Endothelial cell of umbilical vein (primary cell): Measurements from ENCODE around the gene SCTR. TPM values are rescaled to one million over a fixed set of nuclear protein-coding genes. Genes with fewer than 3 reads are reported as not detected.

Experiments
- BruUV-seq: library from RNA; stranded (reverse); fragments of 400-500 nt; replicated peaks from 2 replicates; lab custom pipeline; 2021; lab: Mats Ljungman, UMichigan
- CTCF ChIA-PET: fragments of 300-600, 350-600 bp; sonication (Branson Sonifier 250); formaldehyde crosslinking; loops from one replicate; lab custom pipeline; 2021; ENCODE audit warnings: antibody characterized with exemption, inconsistent platforms; lab: Charles Lee
- POLR2A ChIA-PET: fragments of 300-600, 350-600 bp; sonication (Branson Sonifier 250); formaldehyde crosslinking; loops from one replicate; lab custom pipeline; 2021; ENCODE audit warnings: antibody characterized with exemption, inconsistent platforms; lab: Charles Lee
- DNase-seq: peaks from one replicate; pipeline ENCODE4 v3.0.0-alpha.2; 2011; ENCODE audit warnings: low read depth, low spot score
- FAIRE-seq: peaks from 2 replicates; lab custom pipeline; 2011; peaks lifted over from hg19 to GRCh38; lab: Jason Lieb, UNC
- H2AFZ ChIP-seq: 2 replicates; pipeline ENCODE4 v1.6.0; 2012; ENCODE audit warnings: low read depth, low read length, control low read depth, inconsistent platforms
- H3K27ac ChIP-seq: 2 replicates; pipeline ENCODE4 v1.5.1; 2011; ENCODE audit warnings: low read depth, mild to moderate bottlenecking, control low read depth, low read length, moderate library complexity; ENCODE audit not compliant: insufficient read depth
- H3K27me3 ChIP-seq, 2 experiments: 2 replicates each; pipeline versions ENCODE4 v1.6.0 to v1.6.1; 2011; ENCODE audit warnings: low read length in 2 of 2, mixed read lengths in 1 of 2; ENCODE audit not compliant: control insufficient read depth in 2 of 2, insufficient read depth in 2 of 2
- H3K36me3 ChIP-seq, 2 experiments: 2 replicates in 1 of 2; 3 replicates in 1 of 2; pipeline ENCODE4 v1.5.1; 2011; ENCODE audit warnings: low read length in 2 of 2, mild to moderate bottlenecking in 1 of 2, moderate library complexity in 1 of 2; ENCODE audit not compliant: control insufficient read depth in 2 of 2, insufficient read depth in 2 of 2; ENCODE audit errors: extremely low read depth in 1 of 2
- H3K4me1 ChIP-seq: 3 replicates; pipeline ENCODE4 v1.5.1; 2011; ENCODE audit warnings: mild to moderate bottlenecking, low read length; ENCODE audit not compliant: control insufficient read depth, insufficient read depth; ENCODE audit errors: extremely low read depth
- H3K4me2 ChIP-seq: 2 replicates; pipeline ENCODE4 v1.6.1; 2011; ENCODE audit warnings: low read length, control low read depth, mixed read lengths; ENCODE audit not compliant: insufficient read depth
- H3K4me3 ChIP-seq, 3 experiments: fragments of 200-600 bp in 1 of 3; sonication (generic), shearing (Covaris generic) in 1 of 3; replicated peaks in 1 of 3; 2 replicates each; pipeline ENCODE4 v1.5.1; 2011 to 2016; ENCODE audit warnings: control low read depth in 3 of 3, low read length in 3 of 3, mild to moderate bottlenecking in 2 of 3, inconsistent platforms in 1 of 3, low read depth in 1 of 3, moderate library complexity in 1 of 3; ENCODE audit not compliant: insufficient read depth in 1 of 3
- H3K79me2 ChIP-seq: 2 replicates; pipeline ENCODE4 v1.6.0; 2012; ENCODE audit warnings: low read length, inconsistent platforms; ENCODE audit not compliant: control insufficient read depth, insufficient read depth
- H3K9ac ChIP-seq: replicated peaks from 2 replicates; pipeline ENCODE3; 2011; ENCODE audit warnings: low read length, control low read depth; ENCODE audit not compliant: insufficient read depth; ENCODE audit errors: extremely low read depth
- H3K9me1 ChIP-seq: replicated peaks from 3 replicates; pipeline ENCODE4 v1.6.0; 2011; ENCODE audit warnings: mild to moderate bottlenecking, low read length; ENCODE audit not compliant: control insufficient read depth, insufficient read depth; ENCODE audit errors: extremely low read depth
- H3K9me3 ChIP-seq: replicated peaks from 2 replicates; pipeline ENCODE4 v1.5.1; 2012; ENCODE audit warnings: low read length, inconsistent platforms; ENCODE audit not compliant: control insufficient read depth, insufficient read depth
- H4K20me1 ChIP-seq: replicated peaks from 2 replicates; pipeline ENCODE3; 2011; ENCODE audit warnings: mild to moderate bottlenecking, low read length; ENCODE audit not compliant: control insufficient read depth, insufficient read depth; ENCODE audit errors: extremely low read depth
- CTCF ChIP-seq, 2 donors: IDR thresholded peaks; 1 replicate in 1 of 2; 2 replicates in 1 of 2; pipeline ENCODE4 v1.5.1; 2011; ENCODE audit warnings: low read length in 2 of 2, mild to moderate bottlenecking in 2 of 2, moderate library complexity in 2 of 2, control low read depth in 1 of 2, inconsistent platforms in 1 of 2, low read depth in 1 of 2; ENCODE audit not compliant: insufficient read depth in 1 of 2; ENCODE audit errors: extremely low read depth in 1 of 2
- EZH2 ChIP-seq: IDR thresholded peaks from 2 replicates; pipeline ENCODE4 v1.6.1; 2012; ENCODE audit warnings: borderline replicate concordance, low read depth, mild to moderate bottlenecking, moderate library complexity, low read length, inconsistent platforms; ENCODE audit not compliant: severe bottlenecking
- FOS ChIP-seq: IDR thresholded peaks from 2 replicates; pipeline ENCODE4 v1.6.1; 2011; ENCODE audit warnings: mild to moderate bottlenecking, low read length, moderate library complexity, borderline replicate concordance; ENCODE audit not compliant: insufficient read depth
- GATA2 ChIP-seq: IDR thresholded peaks from 2 replicates; pipeline ENCODE4 v1.7.0; 2011; ENCODE audit warnings: low read depth, mild to moderate bottlenecking, moderate library complexity, mixed read lengths, low read length; ENCODE audit not compliant: insufficient read length, insufficient read depth
- JUN ChIP-seq: IDR thresholded peaks from 2 replicates; pipeline ENCODE4 v1.6.1; 2011; ENCODE audit warnings: borderline replicate concordance, low read depth; ENCODE audit not compliant: insufficient read length, insufficient read depth
- MYC ChIP-seq: IDR thresholded peaks from one replicate; pipeline ENCODE4 v1.6.1; 2011; ENCODE audit warnings: mild to moderate bottlenecking, low read depth, low read length
- POLR2A ChIP-seq: IDR thresholded peaks from 2 replicates; pipeline ENCODE4 v1.6.1; 2012; ENCODE audit warnings: low read depth, mild to moderate bottlenecking, control low read depth, low read length
- POLR2AphosphoS5 ChIP-seq: IDR thresholded peaks from 2 replicates; pipeline ENCODE4 v1.6.1; 2012; ENCODE audit warnings: low read depth, mild to moderate bottlenecking, control low read depth, low read length, moderate library complexity; ENCODE audit not compliant: insufficient read depth
- dilution Hi-C: fragments of 300-500 bp; cut with MboI; formaldehyde crosslinking; loops from one replicate; pipeline ENCODE4 v1.15.0; 2019; ENCODE audit warnings: low sequenced_read_pairs; ENCODE audit not compliant: extremely low pct_ligation_motif_present
- intact Hi-C: fragments of 100-400 bp; cut with micrococcal nuclease; formaldehyde crosslinking; loops from one replicate; pipeline ENCODE4 v1.10.0; 2022
- polyA plus RNA-seq, 4 experiments: library from polyadenylated mRNA; depleted of rRNA in 3 of 4; stranded (reverse) in 3 of 4; unstranded in 1 of 4; fragments of >200 nt; gene quantifications; 2 replicates each; pipeline versions ENCODE4 v1.2.1 to v1.2.3, GENCODE V29; 2011 to 2012; ENCODE audit warnings: missing spikeins in 1 of 4
- total RNA-seq: library from RNA; stranded (reverse); gene quantifications from 2 replicates; pipeline ENCODE4 v1.2.3, GENCODE V29; 2021
- TF ChIP-seq, protein P1 (sequence below): IDR thresholded peaks from 2 replicates; pipeline ENCODE4 v1.6.1; 2011; ENCODE audit not compliant: insufficient read depth, insufficient read length

Gene SCTR
- total and polyA plus RNA-seq, 2 donors (not counting 3 experiments of a cell fraction or from before 2014, with no cell fraction given): not detected

DNA sequence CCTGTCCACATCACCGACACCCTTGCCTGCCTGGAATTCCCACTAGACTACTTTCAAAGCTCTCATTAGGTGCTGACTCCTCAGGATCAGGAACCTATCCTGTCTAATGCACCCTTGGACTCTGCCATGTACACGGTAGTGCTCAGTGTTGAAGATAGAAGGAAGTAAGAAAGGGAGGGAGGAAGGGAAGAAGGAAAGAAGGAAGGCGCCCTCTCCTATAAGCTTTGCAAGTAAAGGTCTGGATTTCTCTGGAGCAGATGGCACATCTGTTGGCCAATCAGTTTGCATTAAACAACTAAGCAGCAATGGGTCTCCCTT lies 45.3 kb downstream of the SCTR start:
- no peaks in the 10 kb centered on the region for H3K27me3 ChIP-seq
- no peaks in the 10 kb centered on the region for H3K9me1 ChIP-seq
- FAIRE-seq: no peak
- no peak overlapping the region for H2AFZ ChIP-seq
- H3K4me2 ChIP-seq: no peak overlapping the region
- ChIA-PET POLR2A (no interaction called here), CTCF (interaction anchor here (0.8 to 0.9 kb wide), 2 partner anchors 51 to 69 kb away, joined by 3 read pairs; no protein-coding TSS in a partner anchor)
- no peaks in the 10 kb centered on the region for H4K20me1 ChIP-seq
- DNase-seq: no peak
- no peak overlapping the region for H3K4me3 ChIP-seq
- no peak overlapping the region for H3K9ac ChIP-seq
- intact Hi-C loops (loop anchor here (5.0 kb wide), 5 partner anchors 162 to 597 kb away; no protein-coding TSS in a partner anchor), dilution Hi-C loops (no loop called here)
- no peak for TF ChIP-seq MYC
- H3K27ac ChIP-seq: no peak overlapping the region
- H3K79me2 ChIP-seq: no peaks in the 10 kb centered on the region
- BruUV-seq: no TSS peak
- H3K4me1 ChIP-seq: no peaks in the 10 kb centered on the region
- no peaks in the 10 kb centered on the region for H3K36me3 ChIP-seq
- H3K9me3 ChIP-seq: no peaks in the 10 kb centered on the region

GRCh38 chr2:119478188-119478977 lies 45.9 kb downstream of the SCTR start:
- POLR2A ChIA-PET: no interaction called here
- no peaks in the 10 kb centered on the region for H3K27me3 ChIP-seq
- H3K9ac ChIP-seq: no peak overlapping the region
- no peaks in the 10 kb centered on the region for H3K36me3 ChIP-seq
- FAIRE-seq (no peak), DNase-seq (no peak)
- CTCF ChIA-PET: interaction anchor here (0.8 to 2.7 kb wide), 5 partner anchors 8 to 597 kb away, joined by 3 to 31 read pairs (median 3); partner anchors contain the start of genes C2orf76 and DBI
- intact Hi-C loops (loop anchor here (5.0 kb wide), 5 partner anchors 161 to 596 kb away; no protein-coding TSS in a partner anchor), dilution Hi-C loops (no loop called here)
- no TSS peak for BruUV-seq
- H3K9me3 ChIP-seq: no peaks in the 10 kb centered on the region
- no peak overlapping the region for H2AFZ ChIP-seq
- TF ChIP-seq EZH2: no peak
- no peak for TF ChIP-seq CTCF (IDR thresholded peaks at IDR 0.05; ENCODE audit: extremely low read depth in 1 of 2, insufficient read depth in 1 of 2, low read depth in 1 of 2, low read length in 2 of 2)
- TF ChIP-seq JUN: no peak
- TF ChIP-seq POLR2AphosphoS5: no peak
- no peak for TF ChIP-seq POLR2A
- TF ChIP-seq, protein P1, sequence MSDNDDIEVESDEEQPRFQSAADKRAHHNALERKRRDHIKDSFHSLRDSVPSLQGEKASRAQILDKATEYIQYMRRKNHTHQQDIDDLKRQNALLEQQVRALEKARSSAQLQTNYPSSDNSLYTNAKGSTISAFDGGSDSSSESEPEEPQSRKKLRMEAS: no peak
- no peak for TF ChIP-seq GATA2
- TF ChIP-seq FOS: no peak
- no peak for TF ChIP-seq MYC
- no peaks in the 10 kb centered on the region for H3K79me2 ChIP-seq
- no peak overlapping the region for H3K27ac ChIP-seq
- H3K9me1 ChIP-seq: no peaks in the 10 kb centered on the region
- no peak overlapping the region for H3K4me3 ChIP-seq
- H4K20me1 ChIP-seq: no peaks in the 10 kb centered on the region
- no peaks in the 10 kb centered on the region for H3K4me1 ChIP-seq
- no peak overlapping the region for H3K4me2 ChIP-seq
